Skin of body (tissue), 2 donors: ENCODE data around the gene ANAPC13. TPM values are rescaled to one million over a fixed set of nuclear protein-coding genes. Genes with fewer than 3 reads are reported as not detected.

Experiments
- DNase-seq: peaks from one replicate; lab custom pipeline; 2025; lab: John Stamatoyannopoulos, UW
- total RNA-seq: library from RNA; depleted of rRNA; stranded (reverse); fragments of >200 nt; gene quantifications from one replicate; pipeline ENCODE4 v1.2.3, GENCODE V29; 2014

Gene ANAPC13
- total RNA-seq, 1 donor from 2014 or later, result 44.5 TPM

DNA sequence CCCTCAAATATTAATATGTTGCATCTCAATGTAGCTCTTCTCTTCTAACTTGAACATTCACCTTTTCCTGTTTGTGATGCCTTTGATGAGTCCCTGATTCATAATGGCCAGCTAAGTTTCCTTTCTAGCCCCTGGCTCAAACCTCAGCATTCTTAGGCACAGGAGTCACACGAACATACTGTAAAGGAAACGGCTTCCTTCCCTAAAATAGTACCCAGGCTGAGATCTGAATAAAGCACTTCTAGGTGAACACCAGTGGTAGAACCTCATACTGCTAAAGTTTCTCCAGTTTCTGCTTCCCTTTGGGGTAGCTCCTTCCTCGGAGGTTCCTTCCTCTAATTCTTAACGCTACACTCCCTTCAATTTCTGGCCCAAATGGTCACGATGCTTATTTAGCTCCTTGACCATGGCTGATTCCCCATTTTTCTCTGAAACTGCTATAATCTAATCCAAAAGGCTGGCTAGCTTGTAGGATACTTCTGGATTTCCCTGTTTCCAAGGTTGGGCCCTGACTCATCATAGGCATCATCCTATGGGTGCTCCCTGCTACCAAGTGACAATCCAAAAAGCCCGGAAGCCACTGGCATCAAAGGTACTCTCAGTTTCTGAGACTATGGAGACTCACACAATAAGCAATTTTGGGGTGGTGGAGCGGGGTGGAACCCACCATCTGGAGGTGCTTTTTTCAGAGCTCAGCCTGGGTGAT is 2.4 kb downstream of the ANAPC13 start:
- no peak for DNase-seq

DNA sequence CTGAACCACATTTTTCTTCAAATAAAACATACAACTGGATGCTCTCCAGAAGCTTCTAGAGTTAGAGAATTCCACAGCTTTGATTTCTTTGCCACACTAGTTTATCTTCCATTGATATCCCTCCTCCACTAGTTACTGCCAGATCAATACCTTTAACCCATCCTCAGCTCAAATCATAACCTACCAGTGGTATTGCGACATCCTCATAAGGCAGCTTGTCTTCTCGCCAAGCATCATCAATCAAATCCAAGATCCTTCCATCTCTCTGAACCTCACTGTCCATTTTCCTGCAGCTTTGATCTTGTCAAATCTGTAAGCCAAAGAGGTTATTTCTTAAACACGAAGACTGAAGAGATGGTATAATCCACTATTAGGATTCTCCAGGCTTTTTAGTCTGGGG is 3.2 kb downstream of the ANAPC13 start:
- DNase-seq, result no peak

- no peak for DNase-seq
Measured at GRCh38 chr3:134481166-134481565, 4.6 kb downstream of the ANAPC13 start.

GRCh38 chr3:134480546-134480945 is 5.2 kb downstream of the ANAPC13 start:
- no peak for DNase-seq

GRCh38 chr3:134477938-134478337 is 7.8 kb downstream of the ANAPC13 start:
- no peak for DNase-seq

DNA sequence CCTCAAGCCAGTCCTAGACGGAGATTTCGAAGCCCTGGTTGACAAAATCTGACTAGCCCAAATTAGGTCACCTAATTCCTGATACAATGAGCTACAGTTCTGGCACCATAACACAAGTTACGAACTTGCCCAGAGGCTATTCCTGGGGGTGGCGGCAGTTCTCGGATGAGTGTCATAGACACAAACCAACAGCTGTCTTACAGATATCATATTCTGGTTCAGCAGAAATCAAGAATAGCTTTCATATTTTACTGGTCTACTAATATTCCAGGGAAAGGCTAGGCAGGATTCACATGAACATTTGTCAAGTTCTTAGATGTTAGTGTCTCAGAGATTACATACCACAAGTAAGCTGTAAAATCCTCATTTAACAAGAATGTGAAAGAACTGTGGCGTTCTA is 8.8 kb downstream of the ANAPC13 start:
- no peak for DNase-seq

GRCh38 chr3:134476306-134476705 is 9.5 kb downstream of the ANAPC13 start:
- DNase-seq, result no peak

GRCh38 chr3:134474956-134475355 is 10.8 kb downstream of the ANAPC13 start:
- no peak for DNase-seq

DNA sequence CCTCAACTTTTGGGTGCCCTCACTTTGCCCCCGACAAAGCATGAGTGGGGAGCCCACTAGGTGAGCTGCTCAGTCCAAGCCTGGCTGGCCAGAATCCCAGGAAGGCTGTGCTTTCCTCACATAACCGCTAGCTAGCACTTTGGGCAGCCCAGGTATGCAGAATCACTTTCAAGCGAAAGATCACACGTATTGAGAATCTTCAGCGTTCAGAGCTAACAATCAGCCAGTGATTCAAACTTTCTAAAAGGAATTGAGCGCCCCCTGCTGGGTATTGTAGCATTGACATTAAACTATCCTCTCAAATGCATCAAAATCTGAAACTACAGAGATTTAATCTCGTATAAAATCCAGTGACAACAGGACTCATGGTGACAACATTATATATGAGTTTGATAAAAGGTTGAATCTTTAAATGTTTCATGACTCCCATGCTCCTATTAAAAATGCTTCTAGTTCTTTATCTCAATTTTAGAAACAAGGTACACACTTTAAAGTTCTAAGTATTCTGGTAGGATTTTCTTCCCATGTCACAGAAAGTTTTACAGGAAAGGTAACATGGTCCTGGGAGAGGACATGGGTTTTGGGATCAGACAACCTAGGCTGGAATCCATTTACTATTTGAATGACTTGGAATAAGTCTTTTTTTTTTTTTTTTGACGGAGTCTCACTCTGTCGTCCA is 11.8 kb downstream of the ANAPC13 start:
- DNase-seq, result peak; percentile 78

GRCh38 chr3:134472831-134473230 is 13.0 kb downstream of the ANAPC13 start:
- no peak for DNase-seq

DNA sequence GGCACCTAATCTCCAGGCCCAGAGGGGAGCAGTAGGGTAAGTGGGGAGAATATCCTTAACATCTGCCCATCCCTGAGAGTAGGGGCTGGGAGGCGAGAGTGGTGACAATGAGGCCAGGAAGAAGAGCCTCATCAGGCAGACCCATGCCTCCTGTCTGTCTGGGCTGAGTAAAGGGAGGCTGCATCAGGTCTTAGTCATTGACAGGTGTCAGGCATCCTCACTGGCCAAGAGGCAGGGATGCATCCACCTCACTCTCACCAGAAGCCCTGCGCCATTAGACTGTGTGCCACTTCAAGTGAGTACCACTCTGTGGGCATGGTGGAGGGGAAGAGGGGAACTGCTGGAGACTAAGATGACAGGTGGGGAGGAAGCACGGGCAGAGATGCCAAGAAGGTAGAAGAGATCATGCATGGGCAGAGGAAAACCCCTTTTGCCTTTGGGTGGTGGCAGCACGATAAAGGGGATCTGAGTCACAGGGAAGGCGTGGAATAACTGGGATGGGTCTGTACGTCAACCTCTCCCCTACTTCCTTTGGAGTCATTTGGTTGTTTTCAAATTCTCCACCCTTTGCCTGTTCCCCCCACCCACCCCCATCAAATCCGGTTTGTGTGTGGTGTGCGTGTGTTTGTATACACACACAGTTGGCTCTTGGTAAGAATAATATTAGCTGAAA is 14.1 kb downstream of the ANAPC13 start:
- DNase-seq, result no peak

DNA sequence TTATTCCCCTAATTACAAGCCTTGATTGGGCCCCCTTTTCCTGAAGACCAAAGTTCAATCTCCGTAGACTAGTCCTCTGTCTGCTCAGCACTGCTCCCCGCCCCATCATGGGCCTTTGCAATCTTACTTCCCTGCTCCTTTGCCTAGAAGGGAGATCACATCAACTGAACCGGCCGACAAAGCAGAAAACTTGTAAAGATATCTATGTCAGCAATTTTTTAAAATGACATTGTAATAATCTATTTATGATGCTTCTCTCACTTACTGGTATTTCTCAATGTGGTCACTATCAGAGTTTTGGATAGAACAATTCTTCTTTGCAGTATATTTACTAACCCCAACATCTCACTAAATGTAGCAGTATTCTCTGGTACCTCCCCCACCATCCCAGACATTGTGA is 17.3 kb downstream of the ANAPC13 start:
- DNase-seq, result no peak

DNA sequence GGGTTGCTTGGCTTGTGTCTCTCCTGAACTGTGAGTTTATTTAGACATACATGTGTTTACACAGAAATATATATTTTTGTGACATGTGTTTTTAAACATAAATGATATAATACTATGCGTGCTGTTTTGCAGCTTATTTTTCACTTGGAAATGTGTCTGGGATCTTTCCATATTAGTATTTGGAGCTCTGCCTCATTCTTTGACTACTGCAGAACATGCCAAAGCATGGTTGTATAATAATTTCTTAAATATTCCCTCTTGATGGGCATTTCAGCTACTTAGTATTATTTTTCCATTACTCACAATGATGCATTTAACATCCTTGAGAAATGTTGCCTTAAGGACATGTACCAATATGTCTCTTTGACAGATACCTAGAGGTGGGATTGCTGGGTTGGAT is 19.5 kb downstream of the ANAPC13 start:
- peak; percentile 70 for DNase-seq

- DNase-seq, result peak; percentile 52
Measured at GRCh38 chr3:134464689-134465365, 21.0 kb downstream of the ANAPC13 start.

DNA sequence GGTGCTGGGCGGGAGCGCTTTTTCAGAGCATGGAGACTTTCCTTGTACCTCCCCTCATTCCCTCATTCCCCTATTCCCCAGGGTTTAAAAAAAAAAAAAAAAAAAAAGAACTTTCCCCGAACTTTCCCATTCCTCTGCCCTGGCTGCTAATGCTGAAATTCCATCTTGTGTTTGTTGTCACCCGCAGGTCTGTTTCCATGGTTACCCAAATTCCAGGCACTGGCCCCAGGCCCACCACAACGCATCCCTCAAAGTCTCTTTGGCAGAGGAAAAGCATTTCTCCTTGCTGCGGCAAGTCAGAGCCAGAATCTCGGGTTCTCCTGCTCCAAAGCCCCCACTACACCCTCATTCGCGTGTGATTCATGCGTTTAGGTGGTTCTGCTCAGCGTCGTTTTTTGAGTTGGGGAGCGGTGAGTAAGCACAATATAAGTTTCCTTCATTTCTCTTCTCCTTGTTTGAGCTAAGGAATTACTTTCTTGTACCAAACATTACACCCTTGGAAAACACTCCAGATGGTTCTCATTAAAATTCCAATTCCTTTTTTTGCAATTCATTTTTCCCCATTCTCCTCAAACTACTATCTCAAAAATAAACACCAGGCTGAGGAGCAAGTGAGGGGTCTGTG is 21.6 kb downstream of the ANAPC13 start:
- DNase-seq, result peak; percentile 95

DNA sequence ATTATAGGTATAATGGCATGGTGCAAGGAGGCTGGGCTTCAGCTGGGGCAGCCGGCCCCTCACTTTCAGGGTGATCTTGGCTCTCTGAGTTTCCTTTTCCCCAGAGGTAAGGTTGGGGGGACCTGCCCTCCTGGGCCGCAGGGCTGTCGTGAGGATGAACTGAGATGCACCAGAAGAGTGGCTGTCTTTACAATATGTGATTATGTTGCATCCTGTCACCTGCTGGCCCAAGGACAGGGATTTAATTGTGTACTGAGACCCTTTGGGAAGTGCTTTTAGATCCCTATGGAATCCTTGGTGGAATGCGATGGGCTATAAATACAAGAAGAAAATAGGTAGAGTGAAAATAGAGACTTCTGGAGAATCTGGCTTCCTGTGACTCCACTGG is 22.1 kb downstream of the ANAPC13 start:
- no peak for DNase-seq

DNA sequence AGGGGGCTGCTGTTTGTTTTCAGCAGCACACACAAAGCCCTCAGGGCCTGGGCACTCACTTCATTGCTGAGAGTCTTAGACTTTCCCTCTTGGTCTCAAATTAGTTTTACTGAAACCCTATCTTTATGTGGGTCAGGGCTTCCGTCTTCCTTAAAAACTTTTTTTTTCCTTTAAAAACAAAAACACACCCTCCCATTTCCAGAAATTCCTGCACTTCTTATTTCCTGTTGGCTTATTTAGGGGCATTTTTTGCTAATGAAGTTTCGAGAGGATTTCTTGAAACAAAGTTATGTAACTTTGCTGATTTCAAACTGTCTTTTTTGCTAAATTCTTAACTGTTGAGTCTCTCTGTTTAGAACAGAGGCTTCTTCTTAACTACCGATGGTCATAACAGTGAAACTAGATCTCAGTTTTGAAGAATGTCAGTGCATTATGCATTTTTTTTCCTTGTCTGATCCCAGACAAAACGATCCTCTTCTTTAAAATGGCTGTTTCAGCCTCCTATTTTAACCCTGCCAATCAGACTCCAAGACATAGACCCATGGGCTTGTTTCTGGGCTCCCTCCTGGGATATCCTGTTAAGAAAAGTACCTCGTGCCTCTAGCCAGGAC is 23.3 kb downstream of the ANAPC13 start:
- peak; percentile 83 for DNase-seq

DNA sequence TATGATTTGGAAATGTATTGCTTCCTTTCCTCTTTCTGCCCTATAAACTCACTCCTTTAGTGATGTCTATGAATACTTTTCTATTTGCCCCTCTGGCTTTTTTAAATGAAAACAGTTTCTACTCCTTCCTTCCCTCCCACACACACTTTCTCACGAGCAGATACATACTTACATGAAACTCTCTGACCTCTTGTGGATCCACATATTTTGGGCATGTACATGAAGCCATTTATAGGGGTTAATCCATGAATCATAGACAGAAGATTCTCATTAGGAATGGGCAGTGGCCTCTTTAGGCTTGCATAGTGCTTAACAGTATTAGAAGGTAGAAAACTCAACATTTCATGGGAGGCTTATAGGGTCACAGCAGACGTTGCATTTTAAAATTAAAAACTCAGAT is 24.8 kb downstream of the ANAPC13 start:
- peak; percentile 30 for DNase-seq

GRCh38 chr3:134459562-134459961 is 26.2 kb downstream of the ANAPC13 start:
- DNase-seq, result no peak

GRCh38 chr3:134458406-134458945 is 27.3 kb downstream of the ANAPC13 start:
- no peak for DNase-seq
